ENCODE data around the gene ADAMTSL1.

DNA sequence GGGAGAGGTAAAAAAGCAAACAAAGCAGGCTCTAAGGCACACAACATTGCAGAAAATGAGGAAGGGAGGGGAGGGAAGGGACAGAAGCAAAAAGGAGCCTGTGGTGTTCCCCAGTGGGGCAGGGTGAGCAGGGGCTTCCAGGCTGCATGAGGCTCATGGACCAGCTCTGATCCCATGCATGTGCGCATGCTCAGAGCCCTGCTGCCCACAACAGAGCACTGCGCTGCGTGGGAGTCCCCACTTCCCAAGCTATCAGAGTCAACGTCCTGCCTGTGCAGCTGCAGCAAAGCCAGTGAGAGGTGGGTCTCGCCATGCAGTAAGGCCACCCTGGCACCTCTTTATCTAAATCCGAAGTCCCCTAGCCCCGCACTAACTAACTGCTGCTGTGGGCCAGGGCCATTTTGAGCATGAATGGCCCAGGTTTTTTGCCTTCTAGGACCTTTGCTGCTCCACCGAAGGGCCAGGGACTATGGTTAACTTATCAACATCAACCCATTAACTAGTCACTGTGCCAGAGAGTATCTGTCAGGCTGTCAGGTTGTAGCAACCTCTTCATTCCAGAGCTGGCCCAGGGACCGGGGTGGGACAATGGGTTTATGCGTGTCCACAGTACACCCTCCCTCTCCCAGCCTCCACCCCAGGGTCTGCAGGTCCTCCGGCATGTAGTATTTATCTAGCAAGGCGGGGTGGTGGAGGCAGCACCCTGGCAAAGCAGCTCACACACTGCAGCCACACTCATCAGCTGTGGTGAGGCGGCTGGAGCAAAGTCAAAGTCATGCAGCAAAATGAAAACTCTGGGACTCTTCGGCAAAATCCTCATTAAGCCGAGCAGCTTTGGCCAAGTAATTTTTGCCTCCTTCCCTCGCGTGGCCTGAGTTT lies 435.4 kb downstream of the ADAMTSL1 start:
- TF ChIP-seq HDGF (IDR thresholded peaks at IDR 0.05; ENCODE audit: borderline replicate concordance) = no peak
- TF ChIP-seq BHLHE40 (IDR thresholded peaks at IDR 0.05; ENCODE audit: borderline replicate concordance) = no peak
- TF ChIP-seq SP1 (IDR thresholded peaks at IDR 0.05) = no peak
- TF ChIP-seq ARNT (IDR thresholded peaks at IDR 0.05) = no peak
- TF ChIP-seq FOXA1 (IDR thresholded peaks at IDR 0.05) = no peak

All from HEK293T (cell line).